ENCODE data around the gene FYTTD1.

- TF ChIP-seq CTCF (IDR thresholded peaks at IDR 0.05; ENCODE audit: poor library complexity, severe bottlenecking) (no peak), EZH2 (IDR thresholded peaks at IDR 0.05; ENCODE audit: borderline replicate concordance, insufficient read depth, low read length, poor library complexity, severe bottlenecking) (no peak), MXI1 (conservative IDR thresholded peaks at IDR 0.05; ENCODE audit: poor library complexity, severe bottlenecking) (no peak)
Observed at GRCh38 chr3:197794115-197794514, 44.4 kb downstream of the FYTTD1 start.

Data from neural cell (in vitro differentiated cells).